NOMO-1 treated with dmso at 0.1 percent for 144 hours (cell line): ENCODE results near the gene C6orf163.

Experiments used
- DNase-seq: peaks from one replicate; lab custom pipeline; 2025; ENCODE audit not compliant: unreplicated experiment; lab: John Stamatoyannopoulos, UW

The C6orf163 gene

GRCh38 chr6:87408721-87409155 is 64.1 kb downstream of the C6orf163 start:
- no peak for DNase-seq
